A549 (cell line): ENCODE data around the gene SERP1. TPM values are rescaled to one million over a fixed set of nuclear protein-coding genes. Genes with fewer than 3 reads are reported as not detected.

ENCODE experiments used
- ATAC-seq, 2 experiments: fragments of 200-7000 bp in 1 of 2; fragments of >200 bp in 1 of 2; cut with Nextera tagmentation in 1 of 2; cut with Tn5 transposase in 1 of 2; 3 replicates each; pipeline versions ENCODE4 v1.8.0 to v1.9.1; 2018 to 2020; ENCODE audit warnings: mild to moderate bottlenecking in 1 of 2, moderate library complexity in 1 of 2
- CTCF ChIA-PET: fragments of 300-600 bp; sonication (Branson Sonifier 250); formaldehyde crosslinking; extraction: SDS; loops from one replicate; lab custom pipeline; 2021; ENCODE audit warnings: antibody characterized with exemption, inconsistent platforms; lab: Yijun Ruan, JAX
- POLR2A ChIA-PET: fragments of 350-600 bp; formaldehyde crosslinking; extraction: SDS; loops from one replicate; lab custom pipeline; 2021; ENCODE audit warnings: antibody characterized with exemption, inconsistent platforms; lab: Yijun Ruan, JAX
- DNase-seq, 2 experiments: peaks; one replicate each; pipeline versions ENCODE4 v3.0.0 to v3.0.0-alpha.2; 2011 to 2016; ENCODE audit warnings: low read depth in 1 of 2, low spot score in 1 of 2
- FAIRE-seq: peaks from 2 replicates; lab custom pipeline; 2011; peaks lifted over from hg19 to GRCh38; lab: Jason Lieb, UNC
- H3K27ac ChIP-seq, 2 experiments: fragments of >200 bp; sonication (Bioruptor Twin); formaldehyde crosslinking; 3 replicates each; pipeline ENCODE4 v1.5.1; 2016 to 2017
- H3K4me1 ChIP-seq: fragments of >200 bp; sonication (Bioruptor Twin); formaldehyde crosslinking; 3 replicates; pipeline ENCODE4 v1.6.1; 2016
- H3K4me2 ChIP-seq: fragments of >200 bp; sonication (Bioruptor Twin); formaldehyde crosslinking; 3 replicates; pipeline ENCODE4 v1.6.1; 2016
- H3K4me3 ChIP-seq: fragments of >200 bp; sonication (Bioruptor Twin); formaldehyde crosslinking; 3 replicates; pipeline ENCODE4 v1.5.1; 2016
- H3K9me3 ChIP-seq: fragments of >200 bp; sonication (Bioruptor Twin); formaldehyde crosslinking; 3 replicates; pipeline ENCODE4 v1.6.1; 2016
- BHLHE40 ChIP-seq: IDR thresholded peaks from 2 replicates; pipeline ENCODE4 v1.6.1; 2012; ENCODE audit warnings: low read depth, low read length, inconsistent platforms
- CBX8 ChIP-seq: fragments of 200-600 bp; sonication (generic); IDR thresholded peaks from 2 replicates; pipeline ENCODE4 v1.6.1; 2016
- CHD2 ChIP-seq: fragments of 150-350 bp; IDR thresholded peaks from 2 replicates; pipeline ENCODE4 v1.6.1; 2014; ENCODE audit warnings: low read length; ENCODE audit not compliant: partially characterized antibody
- FOSB ChIP-seq: fragments of 250-450 bp; sonication (Bioruptor Pico); IDR thresholded peaks from 2 replicates; pipeline ENCODE4 v1.5.0; 2020; ENCODE audit warnings: mild to moderate bottlenecking, moderate library complexity
- HEYL ChIP-seq: fragments of 250-450 bp; sonication (Bioruptor Pico); IDR thresholded peaks from 2 replicates; pipeline ENCODE4 v1.8.0; 2021; ENCODE audit warnings: mild to moderate bottlenecking, moderate library complexity
- HOXA7 ChIP-seq: fragments of 250-450 bp; sonication (Bioruptor Pico); IDR thresholded peaks from 2 replicates; pipeline ENCODE4 v1.5.0; 2020; ENCODE audit warnings: mild to moderate bottlenecking, moderate library complexity
- JUNB ChIP-seq: fragments of >200 bp; sonication (Bioruptor Twin); formaldehyde crosslinking; IDR thresholded peaks from 2 replicates; pipeline ENCODE4 v1.6.1; 2016
- KDM1A ChIP-seq: fragments of 200-600 bp; sonication (generic); IDR thresholded peaks from 2 replicates; pipeline ENCODE4 v1.6.1; 2016; ENCODE audit warnings: low read depth, mild to moderate bottlenecking
- MAFK ChIP-seq: fragments of 450-650 bp; IDR thresholded peaks from 2 replicates; pipeline ENCODE4 v1.6.1; 2014; ENCODE audit not compliant: partially characterized antibody
- NFE2L2 ChIP-seq: fragments of 150-350 bp; conservative IDR thresholded peaks from 2 replicates; pipeline ENCODE4 v1.6.1; 2014; ENCODE audit warnings: low read length
- NR3C1 ChIP-seq: fragments of >200 bp; sonication (Bioruptor Twin); formaldehyde crosslinking; IDR thresholded peaks from 3 replicates; pipeline ENCODE4 v1.6.1; 2017
- POLR2A ChIP-seq: IDR thresholded peaks from 2 replicates; pipeline ENCODE4 v1.6.1; 2012; ENCODE audit warnings: mild to moderate bottlenecking, low read length
- POLR2AphosphoS2 ChIP-seq: conservative IDR thresholded peaks from 2 replicates; pipeline ENCODE4 v1.6.1; 2012; ENCODE audit warnings: low read length, improper control_type of control experiment, inconsistent platforms
- RCOR1 ChIP-seq: fragments of 150-350 bp; IDR thresholded peaks from 2 replicates; pipeline ENCODE4 v1.6.1; 2014; ENCODE audit warnings: antibody characterized with exemption, low read length, low read depth
- RFX5 ChIP-seq: fragments of 450-650 bp; IDR thresholded peaks from 2 replicates; pipeline ENCODE4 v1.7.1; 2014; ENCODE audit warnings: antibody characterized with exemption, mild to moderate bottlenecking, moderate library complexity
- SMC3 ChIP-seq: fragments of >200 bp; sonication (Bioruptor Twin); formaldehyde crosslinking; IDR thresholded peaks from 3 replicates; pipeline ENCODE4 v1.6.1; 2018; ENCODE audit warnings: inconsistent platforms
- SREBF2 ChIP-seq: fragments of 450-650 bp; IDR thresholded peaks from 2 replicates; pipeline ENCODE4 v1.6.1; 2014; ENCODE audit warnings: mild to moderate bottlenecking, moderate library complexity
- TFCP2L1 ChIP-seq: fragments of 250-450 bp; sonication (Bioruptor Pico); IDR thresholded peaks from 2 replicates; pipeline ENCODE4 v1.5.0; 2021; ENCODE audit warnings: mild to moderate bottlenecking
- TP53 ChIP-seq: fragments of 250-450 bp; sonication (Bioruptor Pico); IDR thresholded peaks from 2 replicates; pipeline ENCODE4 v1.5.0; 2021; ENCODE audit warnings: mild to moderate bottlenecking, moderate library complexity
- ZNF302 ChIP-seq: fragments of 250-450 bp; sonication (Bioruptor Pico); IDR thresholded peaks from 2 replicates; pipeline ENCODE4 v1.9.0; 2021; ENCODE audit warnings: inconsistent platforms, mild to moderate bottlenecking, moderate library complexity
- ZSCAN20 ChIP-seq: fragments of 250-450 bp; sonication (Bioruptor Pico); IDR thresholded peaks from 2 replicates; pipeline ENCODE4 v1.8.0; 2022; ENCODE audit warnings: mild to moderate bottlenecking, moderate library complexity
- WGBS: methylation state at CpG from one replicate; pipeline ENCODE4 v1.1.6; 2017; ENCODE audit errors: missing lambda C conversion rate; 5-methylcytosine and 5-hydroxymethylcytosine counted together
- polyA plus RNA-seq, 4 experiments: library from polyadenylated mRNA; depleted of rRNA in 3 of 4; stranded (reverse); fragments of >200 nt; fragmentation: RNase III in 1 of 4; extraction: RNeasy Plus Mini Kit Qiagen cat#74134 plus additional on column Dnase treatment in 1 of 4; gene quantifications; 2 replicates in 3 of 4; 3 replicates in 1 of 4; pipeline ENCODE4 v1.2.3, GENCODE V29; 2011 to 2017
- TF ChIP-seq, protein P1 (sequence below): IDR thresholded peaks from 2 replicates; pipeline ENCODE4 v1.6.1; 2012; ENCODE audit warnings: low read depth, borderline replicate concordance
- TF ChIP-seq, protein P2 (sequence below): fragments of 250-450 bp; sonication (Bioruptor Pico); IDR thresholded peaks from 2 replicates; pipeline ENCODE4 v1.5.0; 2020; ENCODE audit warnings: low read depth, mild to moderate bottlenecking, moderate library complexity
- TF ChIP-seq, protein P3 (sequence below): fragments of 150-350 bp; IDR thresholded peaks from 2 replicates; pipeline ENCODE4 v1.6.1; 2014; ENCODE audit warnings: low read depth, mild to moderate bottlenecking, low read length
- TF ChIP-seq, protein P4 (sequence below): IDR thresholded peaks from 2 replicates; pipeline ENCODE4 v1.6.1; 2012
- TF ChIP-seq, protein P5 (sequence below): IDR thresholded peaks from 2 replicates; pipeline ENCODE4 v1.6.1; 2012
- TF ChIP-seq, protein P6 (sequence below): fragments of >200 bp; sonication (Bioruptor Twin); formaldehyde crosslinking; IDR thresholded peaks from 2 replicates; pipeline ENCODE4 v1.6.1; 2016

The SERP1 gene
- polyA plus RNA-seq, 2 of the 4 experiments (the other 2 are of a cell fraction): 84.3 to 94.7 TPM

DNA sequence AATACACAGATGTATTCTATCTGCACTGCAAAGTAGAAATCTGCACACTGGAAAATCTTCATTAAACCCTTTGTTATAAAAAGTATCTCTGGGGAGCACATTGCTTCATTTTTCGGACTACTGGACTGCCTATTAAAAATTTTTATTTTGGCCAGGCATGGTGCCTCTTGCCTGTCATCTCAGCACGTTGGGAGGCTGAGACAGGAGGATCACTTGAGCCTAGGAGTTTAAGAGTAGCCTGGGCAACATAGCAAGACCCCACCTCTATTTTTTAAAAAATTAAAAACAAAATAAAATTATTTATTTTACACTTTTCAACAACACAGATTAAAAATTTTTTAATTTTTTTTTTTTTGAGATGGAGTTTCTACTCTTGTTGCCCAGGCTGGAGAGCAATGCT lies 6.0 kb downstream of the SERP1 start:
- ChIA-PET POLR2A (interaction anchor here (0.9 kb wide), 1 partner anchor 223 kb away, joined by 3 read pairs; the partner anchor contains the start of gene SIAH2), CTCF (no interaction called here)
- no peak for DNase-seq
- WGBS: 90% methylated on average over 2 of the region's 2 CpGs
- no peak for ATAC-seq
- Histone ChIP-seq H3K4me2 (no peak overlapping the region), H3K27ac (no peak overlapping the region), H3K4me1 (peaks cover 12% of the 10 kb centered on the region), H3K9me3 (no peaks in the 10 kb centered on the region), H3K4me3 (no peak overlapping the region)
- TF ChIP-seq TP53: no peak
- no peak for TF ChIP-seq ZNF302 (CRISPR knock-in tag)
- TF ChIP-seq RFX5: no peak
- no peak for TF ChIP-seq MAFK
- no peak for FAIRE-seq

DNA sequence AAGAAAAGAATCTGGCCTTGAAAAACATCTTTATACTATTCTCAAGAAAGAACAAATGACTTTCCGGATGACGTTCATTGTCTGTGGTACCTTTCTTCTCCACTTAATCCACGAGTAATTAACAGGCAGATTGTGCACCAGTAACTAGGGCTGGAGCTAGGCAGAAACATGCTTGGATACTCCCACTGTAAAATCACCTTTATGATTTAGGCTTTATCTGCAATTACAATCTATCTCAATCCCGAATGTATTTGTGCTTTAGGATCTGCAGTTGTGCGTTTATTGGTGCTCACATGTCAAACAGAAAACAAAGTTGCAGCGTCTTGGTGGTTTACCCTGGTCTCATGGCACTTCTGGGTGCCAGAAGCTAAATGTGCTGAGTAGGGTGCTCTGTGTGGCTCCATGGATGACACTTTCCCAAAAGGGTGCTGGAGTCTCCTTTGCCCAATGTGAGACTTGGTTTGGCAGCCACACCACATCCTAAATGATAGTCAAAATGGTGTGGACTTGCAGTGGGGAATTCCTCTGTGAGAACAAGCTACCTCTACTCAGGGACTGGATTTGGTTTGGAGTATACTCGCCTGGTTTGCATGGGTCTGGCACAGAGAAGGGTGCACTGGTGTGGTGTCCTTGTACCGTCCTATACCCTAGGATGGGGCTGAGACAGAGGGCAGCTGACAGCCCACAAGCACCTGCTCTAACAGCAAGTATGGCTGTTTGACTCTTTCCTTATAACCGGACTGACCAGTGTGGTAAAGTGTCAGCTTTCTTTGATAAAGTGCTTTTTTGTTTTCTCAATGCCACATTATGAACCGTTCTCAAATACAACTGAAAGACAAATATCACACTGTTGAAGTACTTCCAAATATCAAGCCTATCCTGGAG lies 7.7 kb downstream of the SERP1 start:
- Histone ChIP-seq H3K27ac (no peak overlapping the region), H3K9me3 (no peaks in the 10 kb centered on the region), H3K4me2 (no peak overlapping the region), H3K4me1 (no peaks in the 10 kb centered on the region; the same call in 2 of the 3 replicates), H3K4me3 (no peak overlapping the region)
- WGBS: 78% methylated on average over 10 of the region's 10 CpGs
- FAIRE-seq (no peak), ATAC-seq (peak; percentile 52 to 67), DNase-seq (no peak)
- TF ChIP-seq KDM1A (no peak), CHD2 (no peak), BHLHE40 (no peak), TFCP2L1 (CRISPR knock-in tag) (no peak), HOXA7 (CRISPR knock-in tag) (no peak), FOSB (CRISPR knock-in tag) (no peak), SMC3 (no peak), NR3C1 (no peak), CBX8 (no peak)
- TF ChIP-seq, protein P1, sequence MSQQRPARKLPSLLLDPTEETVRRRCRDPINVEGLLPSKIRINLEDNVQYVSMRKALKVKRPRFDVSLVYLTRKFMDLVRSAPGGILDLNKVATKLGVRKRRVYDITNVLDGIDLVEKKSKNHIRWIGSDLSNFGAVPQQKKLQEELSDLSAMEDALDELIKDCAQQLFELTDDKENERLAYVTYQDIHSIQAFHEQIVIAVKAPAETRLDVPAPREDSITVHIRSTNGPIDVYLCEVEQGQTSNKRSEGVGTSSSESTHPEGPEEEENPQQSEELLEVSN: no peak
- TF ChIP-seq, protein P2, sequence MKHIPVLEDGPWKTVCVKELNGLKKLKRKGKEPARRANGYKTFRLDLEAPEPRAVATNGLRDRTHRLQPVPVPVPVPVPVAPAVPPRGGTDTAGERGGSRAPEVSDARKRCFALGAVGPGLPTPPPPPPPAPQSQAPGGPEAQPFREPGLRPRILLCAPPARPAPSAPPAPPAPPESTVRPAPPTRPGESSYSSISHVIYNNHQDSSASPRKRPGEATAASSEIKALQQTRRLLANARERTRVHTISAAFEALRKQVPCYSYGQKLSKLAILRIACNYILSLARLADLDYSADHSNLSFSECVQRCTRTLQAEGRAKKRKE: no peak
- CTCF ChIA-PET: interaction anchor here (0.8 to 2.4 kb wide), 4 partner anchors 9 to 607 kb away, joined by 3 to 14 read pairs (median 3); no protein-coding TSS in a partner anchor
- POLR2A ChIA-PET: interaction anchor here (1.1 kb wide), 1 partner anchor 8 kb away, joined by 4 read pairs; the partner anchor contains the start of genes EIF2A and SERP1

DNA sequence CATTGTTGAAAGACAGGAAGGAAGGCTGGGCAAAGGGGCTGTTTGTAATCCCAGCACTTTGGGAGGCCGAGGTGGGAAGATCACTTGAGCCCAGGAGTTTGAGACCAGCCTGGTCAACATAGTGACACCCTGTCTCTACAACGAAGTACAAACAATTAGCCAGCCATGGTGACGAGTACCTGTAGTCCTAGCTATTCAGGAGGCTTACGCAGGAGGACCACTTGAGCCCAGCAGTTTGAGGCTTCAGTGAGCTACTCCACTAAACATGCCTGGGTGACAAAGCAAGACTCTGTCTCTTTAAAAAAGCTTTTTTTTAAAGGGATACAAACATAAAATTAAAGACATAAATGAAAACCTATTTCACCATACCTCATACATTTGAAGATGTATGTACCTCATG lies 11.1 kb downstream of the SERP1 start:
- Histone ChIP-seq H3K4me3 (no peak overlapping the region), H3K4me1 (no peaks in the 10 kb centered on the region), H3K27ac (no peak overlapping the region), H3K4me2 (no peak overlapping the region), H3K9me3 (no peaks in the 10 kb centered on the region)
- ChIA-PET CTCF (interaction anchor here (0.8 to 1.1 kb wide), 3 partner anchors 10 to 19 kb away, joined by 3 read pairs; no protein-coding TSS in a partner anchor), POLR2A (interaction anchor here (1.2 kb wide), 1 partner anchor 11 kb away, joined by 4 read pairs; the partner anchor contains the start of genes EIF2A and SERP1)
- FAIRE-seq (no peak), ATAC-seq (no peak), DNase-seq (no peak)
- 40% methylated on average over 4 of the region's 4 CpGs for WGBS
- TF ChIP-seq, protein P3, sequence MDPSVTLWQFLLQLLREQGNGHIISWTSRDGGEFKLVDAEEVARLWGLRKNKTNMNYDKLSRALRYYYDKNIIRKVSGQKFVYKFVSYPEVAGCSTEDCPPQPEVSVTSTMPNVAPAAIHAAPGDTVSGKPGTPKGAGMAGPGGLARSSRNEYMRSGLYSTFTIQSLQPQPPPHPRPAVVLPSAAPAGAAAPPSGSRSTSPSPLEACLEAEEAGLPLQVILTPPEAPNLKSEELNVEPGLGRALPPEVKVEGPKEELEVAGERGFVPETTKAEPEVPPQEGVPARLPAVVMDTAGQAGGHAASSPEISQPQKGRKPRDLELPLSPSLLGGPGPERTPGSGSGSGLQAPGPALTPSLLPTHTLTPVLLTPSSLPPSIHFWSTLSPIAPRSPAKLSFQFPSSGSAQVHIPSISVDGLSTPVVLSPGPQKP: no peak
- TF ChIP-seq, protein P4, sequence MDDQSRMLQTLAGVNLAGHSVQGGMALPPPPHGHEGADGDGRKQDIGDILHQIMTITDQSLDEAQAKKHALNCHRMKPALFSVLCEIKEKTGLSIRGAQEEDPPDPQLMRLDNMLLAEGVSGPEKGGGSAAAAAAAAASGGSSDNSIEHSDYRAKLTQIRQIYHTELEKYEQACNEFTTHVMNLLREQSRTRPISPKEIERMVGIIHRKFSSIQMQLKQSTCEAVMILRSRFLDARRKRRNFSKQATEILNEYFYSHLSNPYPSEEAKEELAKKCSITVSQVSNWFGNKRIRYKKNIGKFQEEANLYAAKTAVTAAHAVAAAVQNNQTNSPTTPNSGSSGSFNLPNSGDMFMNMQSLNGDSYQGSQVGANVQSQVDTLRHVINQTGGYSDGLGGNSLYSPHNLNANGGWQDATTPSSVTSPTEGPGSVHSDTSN: no peak
- TF ChIP-seq JUNB (no peak), FOSB (CRISPR knock-in tag) (no peak), CBX8 (no peak), TP53 (no peak), SREBF2 (no peak), HEYL (no peak), POLR2AphosphoS2 (no peak), POLR2A (no peak), NR3C1 (no peak), NFE2L2 (no peak), ZSCAN20 (no peak), RCOR1 (no peak), SMC3 (no peak), TFCP2L1 (CRISPR knock-in tag) (no peak), MAFK (no peak)
- TF ChIP-seq, protein P5, sequence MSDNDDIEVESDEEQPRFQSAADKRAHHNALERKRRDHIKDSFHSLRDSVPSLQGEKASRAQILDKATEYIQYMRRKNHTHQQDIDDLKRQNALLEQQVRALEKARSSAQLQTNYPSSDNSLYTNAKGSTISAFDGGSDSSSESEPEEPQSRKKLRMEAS: no peak
- TF ChIP-seq, protein P6, sequence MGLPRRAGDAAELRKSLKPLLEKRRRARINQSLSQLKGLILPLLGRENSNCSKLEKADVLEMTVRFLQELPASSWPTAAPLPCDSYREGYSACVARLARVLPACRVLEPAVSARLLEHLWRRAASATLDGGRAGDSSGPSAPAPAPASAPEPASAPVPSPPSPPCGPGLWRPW: no peak
